Activated CD4-positive, alpha-beta T cell treated with anti-CD3 and anti-CD28 coated beads for 36 hours (primary cell): ENCODE measurements around the gene THADA. TPM values are rescaled to one million over a fixed set of nuclear protein-coding genes. Genes with fewer than 3 reads are reported as not detected.

ENCODE experiments used
- ATAC-seq: fragments of 200-7000 bp; cut with Tn5 transposase; one replicate; pipeline ENCODE4 v1.10.0; 2021; ENCODE audit warnings: mild to moderate bottlenecking, moderate library complexity
- CTCF ChIA-PET: fragments of 350-600 bp; sonication (Branson Sonifier 250); formaldehyde crosslinking; loops from one replicate; lab custom pipeline; 2021; ENCODE audit warnings: antibody characterized with exemption; lab: Charles Lee
- POLR2A ChIA-PET: fragments of 350-600 bp; sonication (Branson Sonifier 250); formaldehyde crosslinking; loops from one replicate; lab custom pipeline; 2021; ENCODE audit warnings: antibody characterized with exemption, inconsistent platforms; lab: Charles Lee
- DNase-seq: peaks from one replicate; pipeline ENCODE4 v3.0.0-alpha.2; 2020
- H3K27ac Mint-ChIP-seq: one replicate; pipeline ENCODE4 v1.8.0; 2021; ENCODE audit warnings: mixed read lengths
- H3K27me3 Mint-ChIP-seq: one replicate; pipeline ENCODE4 v1.8.0; 2021; ENCODE audit warnings: mixed read lengths
- H3K36me3 Mint-ChIP-seq: one replicate; pipeline ENCODE4 v1.8.0; 2021; ENCODE audit warnings: low read depth, mixed read lengths
- H3K4me1 Mint-ChIP-seq: one replicate; pipeline ENCODE4 v1.8.0; 2021; ENCODE audit warnings: mixed read lengths
- H3K4me3 Mint-ChIP-seq: one replicate; pipeline ENCODE4 v1.8.0; 2021; ENCODE audit warnings: mild to moderate bottlenecking, moderate library complexity, mixed read lengths
- H3K9me3 Mint-ChIP-seq: one replicate; pipeline ENCODE4 v1.8.0; 2021; ENCODE audit warnings: low read depth, mixed read lengths
- intact Hi-C, 2 experiments: fragments of 100-400 bp; cut with DNase I in 1 of 2; cut with micrococcal nuclease in 1 of 2; formaldehyde crosslinking; loops; one replicate each; pipeline versions ENCODE4 v1.14.2 to v1.15.1; 2022 to 2024; cut with DNase I, micrococcal nuclease
- total RNA-seq, 2 experiments: library from RNA; stranded (reverse); gene quantifications; one replicate each; pipeline ENCODE4 v1.2.3, GENCODE V29; 2021

Gene THADA
- total RNA-seq, 2 experiments from 2014 or later = 32.5 to 36.6 TPM

GRCh38 chr2:43212216-43212835, 383.5 kb downstream of the THADA start:
- no peak for DNase-seq
- Mint-ChIP-seq H3K36me3 (no peaks in the 10 kb centered on the region), H3K27ac (no peak overlapping the region), H3K4me3 (no peak overlapping the region), H3K4me1 (peaks cover 26% of the 10 kb centered on the region), H3K9me3 (no peaks in the 10 kb centered on the region), H3K27me3 (no peaks in the 10 kb centered on the region)
- no peak for ATAC-seq
- POLR2A ChIA-PET = interaction anchor here (1.3 kb wide), 1 partner anchor 10 kb away, joined by 13 read pairs; no protein-coding TSS in a partner anchor
- intact Hi-C loops = no loop called here
- CTCF ChIA-PET = no interaction called here

GRCh38 chr2:43210467-43211303, 385.2 kb downstream of the THADA start:
- peak overlapping the region; percentile 63 for H3K27ac Mint-ChIP-seq
- H3K9me3 Mint-ChIP-seq = no peaks in the 10 kb centered on the region
- no peaks in the 10 kb centered on the region for H3K36me3 Mint-ChIP-seq
- peaks cover 24% of the 10 kb centered on the region for H3K4me1 Mint-ChIP-seq
- POLR2A ChIA-PET = interaction anchor here (0.6 kb wide), 1 partner anchor 331 kb away, joined by 3 read pairs; no protein-coding TSS in a partner anchor
- CTCF ChIA-PET = interaction anchor here (0.6 to 1.0 kb wide), 3 partner anchors 22 to 878 kb away, joined by 3 read pairs; no protein-coding TSS in a partner anchor
- intact Hi-C loops = no loop called here
- peak; percentile 77 for DNase-seq
- no peaks in the 10 kb centered on the region for H3K27me3 Mint-ChIP-seq
- ATAC-seq = peak; percentile 70
- H3K4me3 Mint-ChIP-seq = no peak overlapping the region

DNA sequence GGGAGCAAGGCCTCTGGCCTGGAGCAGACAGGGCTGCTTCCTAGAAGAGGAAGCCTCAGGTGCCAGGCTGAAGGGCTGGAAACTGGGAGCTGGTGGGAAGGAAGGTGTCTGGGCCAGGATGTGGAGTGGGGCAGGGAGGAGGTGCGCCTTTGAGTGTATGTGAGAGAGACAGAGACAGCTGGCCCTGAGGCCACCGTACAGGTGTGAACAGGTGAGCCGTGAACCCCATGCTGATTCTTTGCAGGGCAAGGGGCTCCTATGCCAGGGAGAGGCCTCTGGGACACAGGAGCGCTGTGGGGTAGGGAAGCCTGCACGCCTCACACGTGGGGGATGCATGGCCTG, 385.7 kb downstream of the THADA start:
- ATAC-seq (no peak), DNase-seq (no peak)
- no peak overlapping the region for H3K4me3 Mint-ChIP-seq
- H3K27ac Mint-ChIP-seq = no peak overlapping the region
- POLR2A ChIA-PET = interaction anchor here (0.6 kb wide), 1 partner anchor 331 kb away, joined by 3 read pairs; no protein-coding TSS in a partner anchor
- peaks cover 24% of the 10 kb centered on the region for H3K4me1 Mint-ChIP-seq
- H3K36me3 Mint-ChIP-seq = no peaks in the 10 kb centered on the region
- CTCF ChIA-PET = interaction anchor here (0.6 to 1.0 kb wide), 3 partner anchors 22 to 879 kb away, joined by 3 read pairs; no protein-coding TSS in a partner anchor
- no peaks in the 10 kb centered on the region for H3K27me3 Mint-ChIP-seq
- intact Hi-C loops = no loop called here
- no peaks in the 10 kb centered on the region for H3K9me3 Mint-ChIP-seq

DNA sequence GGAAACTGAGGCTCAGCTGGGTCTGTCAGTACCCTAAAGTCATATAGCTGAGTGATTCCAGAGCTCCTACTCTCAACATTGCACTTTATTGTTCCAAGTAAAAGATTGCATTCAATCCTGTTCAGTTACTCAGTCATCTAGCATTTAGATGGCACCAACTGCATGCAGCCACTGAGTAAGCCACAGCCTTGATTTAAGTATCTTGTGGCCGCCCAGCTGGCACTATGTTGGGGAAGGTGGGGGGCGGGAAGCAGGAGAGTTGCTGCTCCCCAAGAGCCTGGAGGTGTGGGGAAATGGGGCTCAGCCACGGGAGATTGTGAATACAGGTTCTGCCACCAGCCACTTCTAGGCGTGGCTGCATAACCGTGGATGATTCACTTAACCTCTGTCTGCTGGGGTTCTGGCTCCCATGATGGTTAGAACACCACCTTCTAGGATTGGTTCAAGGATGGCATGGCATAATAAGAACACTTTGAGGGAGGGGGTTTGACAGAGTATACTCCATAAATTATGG, 386.6 kb downstream of the THADA start:
- Mint-ChIP-seq H3K4me3 (no peak overlapping the region), H3K36me3 (no peaks in the 10 kb centered on the region), H3K27ac (no peak overlapping the region), H3K27me3 (no peaks in the 10 kb centered on the region), H3K4me1 (peaks cover 24% of the 10 kb centered on the region), H3K9me3 (no peaks in the 10 kb centered on the region)
- intact Hi-C loops = no loop called here
- no peak for ATAC-seq
- ChIA-PET POLR2A (interaction anchor here (0.5 kb wide), 1 partner anchor 206 kb away, joined by 4 read pairs; no protein-coding TSS in a partner anchor), CTCF (no interaction called here)
- no peak for DNase-seq

GRCh38 chr2:43207553-43208300, 388.1 kb downstream of the THADA start:
- ChIA-PET POLR2A (no interaction called here), CTCF (interaction anchor here (0.6 to 1.4 kb wide), 2 partner anchors 21 to 56 kb away, joined by 4 to 7 read pairs; no protein-coding TSS in a partner anchor)
- Mint-ChIP-seq H3K4me3 (no peak overlapping the region), H3K4me1 (peaks cover 20% of the 10 kb centered on the region), H3K27me3 (no peaks in the 10 kb centered on the region), H3K36me3 (no peaks in the 10 kb centered on the region), H3K27ac (no peak overlapping the region), H3K9me3 (no peaks in the 10 kb centered on the region)
- no peak for ATAC-seq
- intact Hi-C loops = no loop called here
- DNase-seq = no peak

DNA sequence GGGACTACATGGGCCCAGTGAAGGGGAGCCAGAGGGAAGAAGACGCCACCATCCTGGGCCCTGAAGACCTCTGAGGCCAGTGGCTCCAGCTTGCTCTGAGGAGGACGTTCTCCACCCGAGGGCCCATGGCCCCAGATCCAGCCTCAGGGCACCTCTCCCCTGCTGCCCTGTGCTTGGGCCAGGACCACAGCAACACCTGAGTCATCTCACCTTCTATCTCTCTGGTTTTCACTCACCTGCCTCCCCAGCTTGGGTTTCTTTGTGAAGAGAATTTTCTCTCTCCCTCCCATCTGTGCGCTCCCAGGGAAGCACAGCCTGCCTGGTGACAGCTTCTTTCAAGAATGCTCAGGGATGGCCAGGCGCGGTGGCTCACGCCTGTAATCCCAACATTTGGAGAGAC, 389.2 kb downstream of the THADA start:
- POLR2A ChIA-PET = no interaction called here
- Mint-ChIP-seq H3K4me1 (peaks cover 19% of the 10 kb centered on the region), H3K4me3 (no peak overlapping the region), H3K9me3 (no peaks in the 10 kb centered on the region), H3K36me3 (no peaks in the 10 kb centered on the region), H3K27ac (no peak overlapping the region), H3K27me3 (no peaks in the 10 kb centered on the region)
- ATAC-seq (no peak), DNase-seq (no peak)
- intact Hi-C loops = no loop called here
- CTCF ChIA-PET = interaction anchor here (0.6 to 1.4 kb wide), 2 partner anchors 13 to 55 kb away, joined by 3 to 7 read pairs; no protein-coding TSS in a partner anchor

DNA sequence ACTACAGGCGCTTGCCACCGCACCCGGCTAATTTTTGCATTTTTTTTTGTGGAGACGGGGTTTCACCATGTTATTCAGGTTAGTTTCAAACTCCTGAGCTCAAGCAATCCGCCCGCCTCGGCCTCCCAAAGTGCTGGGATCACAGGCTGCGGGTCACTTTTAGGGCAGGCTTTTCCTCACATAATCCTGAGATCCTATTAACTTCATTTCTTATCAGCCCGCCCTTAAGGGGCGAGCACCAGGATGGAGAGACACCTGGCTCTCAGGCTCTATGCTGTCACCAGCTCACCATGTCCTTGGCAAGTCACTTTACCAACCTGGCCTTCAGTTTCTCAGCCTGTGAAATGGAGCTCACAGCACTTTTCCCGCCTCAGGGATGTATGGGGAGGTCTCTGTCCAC, 392.5 kb downstream of the THADA start:
- peaks cover 15% of the 10 kb centered on the region for H3K4me1 Mint-ChIP-seq
- DNase-seq (no peak), ATAC-seq (no peak)
- no peaks in the 10 kb centered on the region for H3K9me3 Mint-ChIP-seq
- POLR2A ChIA-PET = interaction anchor here (1.6 kb wide), 1 partner anchor 23 kb away, joined by 4 read pairs; the partner anchor contains the start of gene ZFP36L2
- no peaks in the 10 kb centered on the region for H3K27me3 Mint-ChIP-seq
- intact Hi-C loops = no loop called here
- CTCF ChIA-PET = interaction anchor here (0.6 to 1.3 kb wide), 7 partner anchors 15 to 322 kb away, joined by 3 to 5 read pairs (median 3); no protein-coding TSS in a partner anchor
- no peaks in the 10 kb centered on the region for H3K36me3 Mint-ChIP-seq
- H3K4me3 Mint-ChIP-seq = no peak overlapping the region
- no peak overlapping the region for H3K27ac Mint-ChIP-seq

- Mint-ChIP-seq H3K36me3 (no peaks in the 10 kb centered on the region), H3K9me3 (no peaks in the 10 kb centered on the region), H3K4me1 (peaks cover 18% of the 10 kb centered on the region), H3K27ac (no peak overlapping the region), H3K27me3 (no peaks in the 10 kb centered on the region), H3K4me3 (no peak overlapping the region)
- intact Hi-C loops = no loop called here
- POLR2A ChIA-PET = no interaction called here
- ATAC-seq (no peak), DNase-seq (no peak)
- CTCF ChIA-PET = interaction anchor here (0.7 to 1.3 kb wide), 5 partner anchors 16 to 75 kb away, joined by 3 to 6 read pairs (median 3); no protein-coding TSS in a partner anchor
These were observed 393.5 kb downstream of the THADA start for GRCh38 chr2:43202289-43202688.

DNA sequence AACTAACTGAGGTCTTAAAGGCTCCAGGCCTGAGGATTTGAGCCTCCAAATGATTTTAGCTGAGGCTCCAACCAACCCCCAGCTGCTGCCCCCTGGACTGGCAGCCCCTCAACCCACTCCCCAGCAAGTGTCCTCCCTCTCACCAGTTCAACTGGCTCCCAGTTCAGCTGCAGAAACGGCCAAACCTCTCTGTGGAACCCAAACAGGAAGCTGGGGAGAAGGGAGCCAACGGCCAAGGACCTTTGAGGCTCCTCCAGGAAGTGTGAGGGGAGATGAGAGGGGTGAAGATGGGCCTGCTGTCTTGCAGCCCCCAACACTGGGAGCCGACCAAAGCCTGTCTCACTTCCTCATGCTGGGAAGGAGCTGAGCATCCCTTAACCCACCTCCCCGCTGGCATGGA, 394.3 kb downstream of the THADA start:
- ChIA-PET POLR2A (no interaction called here), CTCF (interaction anchor here (0.7 to 1.3 kb wide), 3 partner anchors 17 to 78 kb away, joined by 3 to 6 read pairs (median 3); no protein-coding TSS in a partner anchor)
- Mint-ChIP-seq H3K4me1 (peaks cover 26% of the 10 kb centered on the region), H3K27ac (no peak overlapping the region), H3K36me3 (peaks cover 2% of the 10 kb centered on the region), H3K27me3 (no peaks in the 10 kb centered on the region), H3K4me3 (no peak overlapping the region), H3K9me3 (no peaks in the 10 kb centered on the region)
- intact Hi-C loops = no loop called here
- DNase-seq (no peak), ATAC-seq (no peak)

DNA sequence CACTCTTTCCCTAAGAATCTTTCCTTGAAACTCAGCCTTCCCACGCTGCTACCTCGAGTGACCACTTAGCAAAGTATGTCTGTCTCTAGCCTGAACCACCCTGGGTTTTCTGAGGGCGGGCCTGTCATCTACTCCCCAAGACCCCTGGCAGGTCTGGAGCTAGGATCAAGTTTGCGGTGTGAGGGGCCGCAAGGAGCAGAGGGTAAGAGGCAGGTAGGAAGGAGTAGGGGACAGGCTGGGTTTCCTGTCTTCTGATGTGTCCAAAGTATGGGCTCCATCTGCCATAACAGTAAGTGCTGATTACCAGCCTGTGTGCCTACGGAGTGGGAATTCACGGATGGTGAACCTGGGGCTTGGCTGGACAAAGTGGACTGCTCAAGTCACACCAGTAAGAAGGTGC, 394.8 kb downstream of the THADA start:
- intact Hi-C loops = no loop called here
- POLR2A ChIA-PET = no interaction called here
- H3K27me3 Mint-ChIP-seq = no peaks in the 10 kb centered on the region
- H3K27ac Mint-ChIP-seq = no peak overlapping the region
- ATAC-seq (no peak), DNase-seq (no peak)
- no peak overlapping the region for H3K4me3 Mint-ChIP-seq
- peaks cover 3% of the 10 kb centered on the region for H3K36me3 Mint-ChIP-seq
- no peaks in the 10 kb centered on the region for H3K9me3 Mint-ChIP-seq
- H3K4me1 Mint-ChIP-seq = peaks cover 27% of the 10 kb centered on the region
- CTCF ChIA-PET = interaction anchor here (1.2 to 1.3 kb wide), 2 partner anchors 17 to 74 kb away, joined by 3 read pairs; no protein-coding TSS in a partner anchor
